GM21528 (cell line): Measurements from ENCODE around the gene BPI.
"Not testable (repeated sequence)": the region's sequence is repeated elsewhere in the genome, so short reads cannot be mapped to it uniquely, and the experiment has no call there.

Experiments
- ATAC-seq: cut with Tn5 transposase; IDR thresholded peaks from one replicate; pipeline ENCODE4 v1.9.1; 2021; ENCODE audit warnings: mild to moderate bottlenecking, moderate library complexity; ENCODE audit not compliant: unreplicated experiment, low FRiP score

BPI gene

GRCh38 chr20:38300438-38300837 is 3.5 kb upstream of the BPI start:
- ATAC-seq: no peak

GRCh38 chr20:38301309-38301708 is 2.6 kb upstream of the BPI start:
- ATAC-seq: no peak

- no peak for ATAC-seq
These were observed 1.2 kb upstream of the BPI start for GRCh38 chr20:38302786-38303185.

- ATAC-seq: no peak
These were observed 990 bp downstream of the BPI start for GRCh38 chr20:38304845-38305447.

- no peak for ATAC-seq
These were observed 1.6 kb downstream of the BPI start for GRCh38 chr20:38305541-38305940.

GRCh38 chr20:38306379-38306778 is 2.4 kb downstream of the BPI start:
- no peak for ATAC-seq

- no peak for ATAC-seq
These were observed 3.6 kb downstream of the BPI start for GRCh38 chr20:38307371-38308046.

- ATAC-seq: no peak
These were observed 4.1 kb downstream of the BPI start for GRCh38 chr20:38308047-38308438.

- ATAC-seq: no peak
These were observed 4.5 kb downstream of the BPI start for GRCh38 chr20:38308447-38308846.

- ATAC-seq: no peak
These were observed 7.1 kb downstream of the BPI start for GRCh38 chr20:38311091-38311490.

- ATAC-seq: no peak
These were observed 7.5 kb downstream of the BPI start for GRCh38 chr20:38311491-38311890.

GRCh38 chr20:38313676-38314075 is 9.7 kb downstream of the BPI start:
- ATAC-seq: no peak

GRCh38 chr20:38314350-38314749 is 10.4 kb downstream of the BPI start:
- ATAC-seq: not testable (repeated sequence)

- ATAC-seq: no peak
These were observed 11.5 kb downstream of the BPI start for GRCh38 chr20:38315290-38315966.

- ATAC-seq: no peak
These were observed 12.4 kb downstream of the BPI start for GRCh38 chr20:38316341-38316740.

GRCh38 chr20:38317422-38317821 is 13.5 kb downstream of the BPI start:
- no peak for ATAC-seq

- no peak for ATAC-seq
These were observed 16.3 kb downstream of the BPI start for GRCh38 chr20:38320221-38320620.

GRCh38 chr20:38321959-38322598 is 18.1 kb downstream of the BPI start:
- ATAC-seq: no peak

GRCh38 chr20:38324159-38324558 is 20.2 kb downstream of the BPI start:
- no peak for ATAC-seq

GRCh38 chr20:38325167-38325566 is 21.2 kb downstream of the BPI start:
- ATAC-seq: no peak

- ATAC-seq: no peak
These were observed 21.9 kb downstream of the BPI start for GRCh38 chr20:38325905-38326304.
